Activated CD4-positive, alpha-beta memory T cell treated with anti-CD3 and anti-CD28 coated beads, Interleukin-2, amount 10 ng/mL, durations not matched to agents 7 days and 5 days (primary cell): ENCODE data around the gene SAMD14. TPM values are rescaled to one million over a fixed set of nuclear protein-coding genes. Genes with fewer than 3 reads are reported as not detected.

Experiments
- CTCF ChIA-PET: fragments of 350-600 bp; sonication (Branson Sonifier 250); formaldehyde crosslinking; loops from one replicate; lab custom pipeline; 2021; ENCODE audit warnings: antibody characterized with exemption, inconsistent platforms; lab: Charles Lee
- POLR2A ChIA-PET: fragments of 350-600 bp; sonication (Branson Sonifier 250); formaldehyde crosslinking; loops from one replicate; lab custom pipeline; 2021; ENCODE audit warnings: antibody characterized with exemption; lab: Charles Lee
- DNase-seq: peaks from one replicate; pipeline ENCODE4 v3.0.0-alpha.2; 2020
- H3K27ac Mint-ChIP-seq: one replicate; pipeline ENCODE4 v1.8.0; 2021; ENCODE audit warnings: mild to moderate bottlenecking, mixed read lengths
- H3K27me3 Mint-ChIP-seq: one replicate; pipeline ENCODE4 v1.8.0; 2021; ENCODE audit warnings: mixed read lengths
- H3K36me3 Mint-ChIP-seq: one replicate; pipeline ENCODE4 v1.8.0; 2021; ENCODE audit warnings: low read depth, mixed read lengths
- H3K4me1 Mint-ChIP-seq: one replicate; pipeline ENCODE4 v1.8.0; 2021; ENCODE audit warnings: mixed read lengths
- H3K4me3 Mint-ChIP-seq: one replicate; pipeline ENCODE4 v1.8.0; 2021; ENCODE audit warnings: mild to moderate bottlenecking, mixed read lengths
- H3K9me3 Mint-ChIP-seq: one replicate; pipeline ENCODE4 v1.8.0; 2021; ENCODE audit warnings: mixed read lengths
- total RNA-seq, 2 experiments: library from RNA; stranded (reverse); gene quantifications; one replicate each; pipeline ENCODE4 v1.2.3, GENCODE V29; 2021

Gene SAMD14
- total RNA-seq, 2 experiments from 2014 or later: 0.68 to 1.3 TPM

DNA sequence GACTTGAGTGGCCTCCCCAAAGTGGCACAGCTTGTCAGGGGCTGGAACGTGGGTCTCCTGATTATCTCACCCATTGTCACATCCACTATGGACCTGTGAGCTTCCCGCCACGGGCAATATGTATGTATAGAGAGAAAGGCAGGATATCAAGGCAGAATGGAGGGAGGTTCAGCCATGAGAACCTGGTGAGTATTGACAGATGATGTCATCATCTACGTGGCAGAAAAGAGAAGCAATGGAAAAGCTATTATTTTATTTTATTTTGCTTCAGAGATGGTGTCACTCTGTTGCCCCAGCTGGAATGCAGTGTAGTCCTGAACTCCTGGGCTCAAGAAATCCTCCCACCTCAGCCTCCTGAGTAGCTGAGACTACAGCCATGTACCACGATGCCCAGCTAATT lies 48.2 kb downstream of the SAMD14 start:
- Mint-ChIP-seq H3K27me3 (no peaks in the 10 kb centered on the region), H3K36me3 (no peaks in the 10 kb centered on the region), H3K9me3 (no peaks in the 10 kb centered on the region), H3K27ac (no peak overlapping the region), H3K4me3 (no peak overlapping the region), H3K4me1 (no peaks in the 10 kb centered on the region)
- CTCF ChIA-PET: interaction anchor here (1.0 to 2.0 kb wide), 3 partner anchors 13 to 55 kb away, joined by 3 to 7 read pairs (median 5); no protein-coding TSS in a partner anchor
- DNase-seq: no peak
- POLR2A ChIA-PET: no interaction called here

DNA sequence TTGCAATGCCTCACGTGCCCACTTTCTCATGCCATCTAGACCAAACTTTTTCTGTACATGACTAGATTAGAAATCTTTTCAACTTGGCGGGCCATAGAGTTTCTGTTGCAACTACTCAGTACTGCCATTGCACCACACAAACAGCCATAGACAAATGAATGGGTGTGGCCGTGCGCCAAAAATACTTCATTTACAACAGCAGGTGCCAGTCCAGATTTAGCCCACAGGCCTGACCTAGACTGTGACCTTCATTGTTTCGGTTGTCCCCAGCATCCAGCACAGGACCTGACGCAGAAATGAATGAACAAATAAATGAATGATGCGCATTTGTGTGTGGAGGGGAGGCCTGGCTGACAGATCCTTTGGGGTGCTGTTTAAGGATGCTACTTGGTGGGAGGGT lies 49.1 kb downstream of the SAMD14 start:
- no peaks in the 10 kb centered on the region for H3K4me1 Mint-ChIP-seq
- DNase-seq: no peak
- no peak overlapping the region for H3K27ac Mint-ChIP-seq
- no peaks in the 10 kb centered on the region for H3K9me3 Mint-ChIP-seq
- ChIA-PET POLR2A (no interaction called here), CTCF (interaction anchor here (1.0 to 2.0 kb wide), 3 partner anchors 14 to 54 kb away, joined by 3 to 7 read pairs (median 5); no protein-coding TSS in a partner anchor)
- no peaks in the 10 kb centered on the region for H3K27me3 Mint-ChIP-seq
- H3K36me3 Mint-ChIP-seq: no peaks in the 10 kb centered on the region
- H3K4me3 Mint-ChIP-seq: no peak overlapping the region

- H3K9me3 Mint-ChIP-seq: no peaks in the 10 kb centered on the region
- H3K27me3 Mint-ChIP-seq: no peaks in the 10 kb centered on the region
- no peak overlapping the region for H3K27ac Mint-ChIP-seq
- CTCF ChIA-PET: interaction anchor here (0.6 to 3.1 kb wide), 3 partner anchors 14 to 53 kb away, joined by 5 to 10 read pairs (median 6); no protein-coding TSS in a partner anchor
- no peak overlapping the region for H3K4me3 Mint-ChIP-seq
- no peaks in the 10 kb centered on the region for H3K4me1 Mint-ChIP-seq
- DNase-seq: no peak
- POLR2A ChIA-PET: no interaction called here
- no peaks in the 10 kb centered on the region for H3K36me3 Mint-ChIP-seq
Measured at GRCh38 chr17:50080096-50080480, 49.9 kb downstream of the SAMD14 start.

- CTCF ChIA-PET: interaction anchor here (0.6 to 3.1 kb wide), 5 partner anchors 10 to 52 kb away, joined by 3 to 10 read pairs (median 5); partner anchors contain the start of gene ITGA3
- Mint-ChIP-seq H3K4me3 (no peak overlapping the region), H3K27me3 (no peaks in the 10 kb centered on the region), H3K4me1 (no peaks in the 10 kb centered on the region), H3K36me3 (no peaks in the 10 kb centered on the region), H3K9me3 (no peaks in the 10 kb centered on the region), H3K27ac (no peak overlapping the region)
- POLR2A ChIA-PET: no interaction called here
- DNase-seq: peak; percentile 38
Measured at GRCh38 chr17:50079334-50080095, 50.4 kb downstream of the SAMD14 start.

- ChIA-PET POLR2A (no interaction called here), CTCF (interaction anchor here (1.2 to 3.1 kb wide), 5 partner anchors 9 to 51 kb away, joined by 5 to 10 read pairs (median 10); partner anchors contain the start of gene ITGA3)
- no peak for DNase-seq
- Mint-ChIP-seq H3K27me3 (no peaks in the 10 kb centered on the region), H3K9me3 (no peaks in the 10 kb centered on the region), H3K4me3 (no peak overlapping the region), H3K27ac (no peak overlapping the region), H3K4me1 (no peaks in the 10 kb centered on the region), H3K36me3 (no peaks in the 10 kb centered on the region)
Measured at GRCh38 chr17:50078430-50078829, 51.5 kb downstream of the SAMD14 start.

GRCh38 chr17:50076591-50077235 lies 53.2 kb downstream of the SAMD14 start:
- CTCF ChIA-PET: interaction anchor here (2.1 to 3.1 kb wide), 2 partner anchors 17 to 49 kb away, joined by 10 read pairs; no protein-coding TSS in a partner anchor
- Mint-ChIP-seq H3K4me3 (no peak overlapping the region), H3K9me3 (no peaks in the 10 kb centered on the region)

GRCh38 chr17:50076221-50076590 lies 53.8 kb downstream of the SAMD14 start:
- POLR2A ChIA-PET: no interaction called here
- Mint-ChIP-seq H3K27ac (no peak overlapping the region), H3K27me3 (no peaks in the 10 kb centered on the region), H3K4me3 (no peak overlapping the region), H3K4me1 (no peaks in the 10 kb centered on the region), H3K9me3 (peaks cover 3% of the 10 kb centered on the region), H3K36me3 (peaks cover 7% of the 10 kb centered on the region)
- CTCF ChIA-PET: interaction anchor here (1.4 to 1.6 kb wide), 2 partner anchors 11 to 18 kb away, joined by 3 read pairs; no protein-coding TSS in a partner anchor
- no peak for DNase-seq

More at GRCh38 chr17:50076591-50077235, 53.2 kb downstream of the SAMD14 start:
- Mint-ChIP-seq H3K4me1 (no peaks in the 10 kb centered on the region), H3K27ac (no peak overlapping the region), H3K27me3 (no peaks in the 10 kb centered on the region), H3K36me3 (peaks cover 2% of the 10 kb centered on the region)
- POLR2A ChIA-PET: no interaction called here
- no peak for DNase-seq

- Mint-ChIP-seq H3K27ac (no peak overlapping the region), H3K27me3 (no peaks in the 10 kb centered on the region), H3K36me3 (peaks cover 10% of the 10 kb centered on the region), H3K9me3 (peaks cover 6% of the 10 kb centered on the region), H3K4me3 (no peak overlapping the region), H3K4me1 (no peaks in the 10 kb centered on the region)
- POLR2A ChIA-PET: no interaction called here
- DNase-seq: no peak
- CTCF ChIA-PET: interaction anchor here (1.4 to 1.6 kb wide), 2 partner anchors 12 to 19 kb away, joined by 3 read pairs; no protein-coding TSS in a partner anchor
Measured at GRCh38 chr17:50075446-50076032, 54.4 kb downstream of the SAMD14 start.

DNA sequence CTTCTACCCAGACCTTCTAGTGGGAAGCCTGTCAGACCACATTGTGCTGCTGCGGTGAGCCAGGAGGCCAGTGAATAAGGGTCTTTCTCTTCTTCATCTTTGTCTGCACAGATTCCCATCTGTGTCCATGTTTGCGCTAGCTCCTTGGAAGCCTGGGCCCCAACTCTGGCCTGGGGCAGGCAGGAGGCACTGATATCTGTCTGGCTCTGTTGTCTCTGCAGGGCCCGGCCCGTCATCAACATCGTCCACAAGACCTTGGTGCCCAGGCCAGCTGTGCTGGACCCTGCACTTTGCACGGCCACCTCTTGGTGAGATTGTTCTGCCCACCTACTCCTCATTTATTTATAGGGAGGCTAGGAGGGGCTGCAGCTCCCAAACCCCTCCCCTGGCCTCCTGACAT lies 55.7 kb downstream of the SAMD14 start:
- no peak overlapping the region for H3K27ac Mint-ChIP-seq
- ChIA-PET CTCF (interaction anchor here (1.2 kb wide), 1 partner anchor 20 kb away, joined by 4 read pairs; no protein-coding TSS in a partner anchor), POLR2A (no interaction called here)
- H3K9me3 Mint-ChIP-seq: peaks cover 6% of the 10 kb centered on the region
- no peak overlapping the region for H3K4me3 Mint-ChIP-seq
- peaks cover 10% of the 10 kb centered on the region for H3K36me3 Mint-ChIP-seq
- no peaks in the 10 kb centered on the region for H3K27me3 Mint-ChIP-seq
- no peaks in the 10 kb centered on the region for H3K4me1 Mint-ChIP-seq
- DNase-seq: no peak

- CTCF ChIA-PET: interaction anchor here (1.3 kb wide), 1 partner anchor 15 kb away, joined by 3 read pairs; no protein-coding TSS in a partner anchor
- Mint-ChIP-seq H3K36me3 (peaks cover 12% of the 10 kb centered on the region), H3K4me3 (no peak overlapping the region), H3K9me3 (peaks cover 6% of the 10 kb centered on the region), H3K27ac (no peak overlapping the region), H3K27me3 (no peaks in the 10 kb centered on the region), H3K4me1 (no peaks in the 10 kb centered on the region)
- no peak for DNase-seq
- POLR2A ChIA-PET: no interaction called here
Measured at GRCh38 chr17:50072925-50073324, 57.0 kb downstream of the SAMD14 start.

GRCh38 chr17:50072130-50072529 lies 57.8 kb downstream of the SAMD14 start:
- H3K36me3 Mint-ChIP-seq: peaks cover 12% of the 10 kb centered on the region
- CTCF ChIA-PET: interaction anchor here (1.3 kb wide), 1 partner anchor 15 kb away, joined by 3 read pairs; no protein-coding TSS in a partner anchor
- no peak overlapping the region for H3K27ac Mint-ChIP-seq
- no peaks in the 10 kb centered on the region for H3K27me3 Mint-ChIP-seq
- no peaks in the 10 kb centered on the region for H3K4me1 Mint-ChIP-seq
- H3K9me3 Mint-ChIP-seq: peaks cover 6% of the 10 kb centered on the region
- POLR2A ChIA-PET: no interaction called here
- no peak for DNase-seq
- H3K4me3 Mint-ChIP-seq: no peak overlapping the region

- POLR2A ChIA-PET: no interaction called here
- no peak overlapping the region for H3K27ac Mint-ChIP-seq
- peaks cover 12% of the 10 kb centered on the region for H3K36me3 Mint-ChIP-seq
- peaks cover 6% of the 10 kb centered on the region for H3K9me3 Mint-ChIP-seq
- H3K27me3 Mint-ChIP-seq: no peaks in the 10 kb centered on the region
- H3K4me3 Mint-ChIP-seq: no peak overlapping the region
- DNase-seq: no peak
- CTCF ChIA-PET: interaction anchor here (1.3 kb wide), 1 partner anchor 16 kb away, joined by 3 read pairs; no protein-coding TSS in a partner anchor
- no peaks in the 10 kb centered on the region for H3K4me1 Mint-ChIP-seq
Measured at GRCh38 chr17:50071692-50072091, 58.3 kb downstream of the SAMD14 start.
